Bronchial epithelial cell (primary cell): ENCODE results near the gene NR2F1. TPM values are rescaled to one million over a fixed set of nuclear protein-coding genes. Genes with fewer than 3 reads are reported as not detected.

ENCODE experiments used
- DNase-seq: peaks from one replicate; pipeline ENCODE4 v3.0.0-alpha.2; 2010; ENCODE audit warnings: low read depth
- FAIRE-seq: peaks from 2 replicates; lab custom pipeline; 2011; peaks lifted over from hg19 to GRCh38; lab: Jason Lieb, UNC
- H3K27me3 ChIP-seq: 2 replicates; pipeline ENCODE4 v1.5.1; 2011; ENCODE audit warnings: low read length; ENCODE audit not compliant: control insufficient read depth, insufficient read depth
- H3K36me3 ChIP-seq: 2 replicates; pipeline ENCODE4 v1.5.1; 2011; ENCODE audit warnings: low read length; ENCODE audit not compliant: control insufficient read depth, insufficient read depth
- H3K4me3 ChIP-seq: 2 replicates; pipeline ENCODE4 v1.5.1; 2011; ENCODE audit warnings: mild to moderate bottlenecking, low read depth, low read length, control low read depth
- total RNA-seq: library from RNA; depleted of rRNA; stranded (reverse); fragments of >200 nt; gene quantifications from 2 replicates; pipeline ENCODE4 v1.2.1, GENCODE V29; 2014
- TF ChIP-seq, protein P1 (sequence below): IDR thresholded peaks from 2 replicates; pipeline ENCODE4 v1.5.1; 2011; ENCODE audit warnings: mild to moderate bottlenecking, moderate library complexity, low read length, control low read depth, inconsistent platforms; ENCODE audit not compliant: insufficient read depth, severe bottlenecking

The NR2F1 gene
- total RNA-seq, 1 donor from 2014 or later, result 1.6 TPM

- Histone ChIP-seq H3K36me3 (no peaks in the 10 kb centered on the region), H3K4me3 (no peak overlapping the region), H3K27me3 (peaks cover 24% of the 10 kb centered on the region)
- TF ChIP-seq, protein P1, sequence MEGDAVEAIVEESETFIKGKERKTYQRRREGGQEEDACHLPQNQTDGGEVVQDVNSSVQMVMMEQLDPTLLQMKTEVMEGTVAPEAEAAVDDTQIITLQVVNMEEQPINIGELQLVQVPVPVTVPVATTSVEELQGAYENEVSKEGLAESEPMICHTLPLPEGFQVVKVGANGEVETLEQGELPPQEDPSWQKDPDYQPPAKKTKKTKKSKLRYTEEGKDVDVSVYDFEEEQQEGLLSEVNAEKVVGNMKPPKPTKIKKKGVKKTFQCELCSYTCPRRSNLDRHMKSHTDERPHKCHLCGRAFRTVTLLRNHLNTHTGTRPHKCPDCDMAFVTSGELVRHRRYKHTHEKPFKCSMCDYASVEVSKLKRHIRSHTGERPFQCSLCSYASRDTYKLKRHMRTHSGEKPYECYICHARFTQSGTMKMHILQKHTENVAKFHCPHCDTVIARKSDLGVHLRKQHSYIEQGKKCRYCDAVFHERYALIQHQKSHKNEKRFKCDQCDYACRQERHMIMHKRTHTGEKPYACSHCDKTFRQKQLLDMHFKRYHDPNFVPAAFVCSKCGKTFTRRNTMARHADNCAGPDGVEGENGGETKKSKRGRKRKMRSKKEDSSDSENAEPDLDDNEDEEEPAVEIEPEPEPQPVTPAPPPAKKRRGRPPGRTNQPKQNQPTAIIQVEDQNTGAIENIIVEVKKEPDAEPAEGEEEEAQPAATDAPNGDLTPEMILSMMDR, result no peak
- DNase-seq (no peak), FAIRE-seq (no peak)
These were observed 15.3 kb downstream of the NR2F1 start for GRCh38 chr5:93598091-93599000.

DNA sequence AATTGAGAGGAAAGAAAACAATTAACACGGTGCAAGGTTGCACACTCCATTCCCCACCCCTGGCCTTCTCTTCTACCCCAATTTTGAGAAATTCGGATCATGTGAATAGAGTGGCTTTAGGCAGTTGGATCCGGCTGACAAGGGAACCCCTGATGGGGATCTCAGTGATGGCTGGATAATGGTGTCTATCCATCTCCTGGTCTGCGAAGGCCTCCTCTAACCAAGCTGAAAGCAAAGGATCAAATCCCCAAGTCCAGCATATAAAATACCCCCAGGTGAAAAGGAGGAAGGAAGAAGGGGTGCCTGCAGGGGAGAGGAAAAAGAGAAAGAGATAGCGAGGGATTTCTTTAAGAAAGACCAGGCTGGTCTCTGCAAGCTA, 16.0 kb downstream of the NR2F1 start:
- Histone ChIP-seq H3K36me3 (no peaks in the 10 kb centered on the region), H3K27me3 (peaks cover 24% of the 10 kb centered on the region), H3K4me3 (no peak overlapping the region)
- no peak for FAIRE-seq
- DNase-seq, result no peak
- TF ChIP-seq, protein P1, result no peak

GRCh38 chr5:93599399-93600120, 16.5 kb downstream of the NR2F1 start:
- H3K36me3 ChIP-seq, result no peaks in the 10 kb centered on the region
- TF ChIP-seq, protein P1, result no peak
- peaks cover 24% of the 10 kb centered on the region for H3K27me3 ChIP-seq
- DNase-seq, result no peak
- H3K4me3 ChIP-seq, result no peak overlapping the region
- no peak for FAIRE-seq

- FAIRE-seq (no peak), DNase-seq (no peak)
- TF ChIP-seq, protein P1, result no peak
- Histone ChIP-seq H3K36me3 (no peaks in the 10 kb centered on the region), H3K27me3 (peaks cover 27% of the 10 kb centered on the region), H3K4me3 (no peak overlapping the region)
These were observed 17.5 kb downstream of the NR2F1 start for GRCh38 chr5:93600409-93601070.

DNA sequence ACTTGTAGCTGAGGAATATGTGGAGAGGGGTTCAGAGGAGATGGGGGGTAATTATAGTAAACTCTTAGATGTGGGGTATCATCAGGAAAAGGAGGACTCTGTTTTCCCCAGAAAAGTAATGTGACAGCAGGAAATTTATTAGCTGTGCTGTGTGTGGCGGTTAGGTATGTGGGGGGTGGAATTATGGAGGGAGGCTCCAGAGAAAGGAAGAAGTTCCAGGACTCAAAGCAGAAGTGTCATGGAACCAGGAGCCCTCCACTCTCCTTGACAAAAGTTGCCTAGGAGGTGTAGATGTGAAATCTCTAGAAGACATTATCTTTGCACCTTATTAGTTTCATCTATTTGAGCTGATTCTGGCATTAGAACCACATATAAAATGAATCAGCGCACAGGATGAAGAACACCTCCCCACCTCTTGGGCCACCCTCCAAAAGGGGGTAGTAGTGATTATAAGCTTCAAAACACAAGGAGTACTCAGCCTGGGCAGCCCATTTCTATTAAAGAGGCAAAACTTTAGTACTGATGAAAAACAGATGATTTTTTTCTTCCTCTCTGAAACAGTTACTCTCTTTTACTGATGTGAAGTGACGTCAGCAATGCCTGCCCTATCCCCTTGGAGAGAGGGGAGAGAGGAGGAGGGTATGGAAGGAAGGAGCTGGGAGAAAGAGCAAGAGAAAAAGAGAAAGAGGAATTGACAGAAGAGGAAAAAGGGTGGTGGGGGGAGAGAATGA, 18.2 kb downstream of the NR2F1 start:
- TF ChIP-seq, protein P1, result no peak
- DNase-seq (no peak), FAIRE-seq (no peak)
- Histone ChIP-seq H3K36me3 (no peaks in the 10 kb centered on the region), H3K4me3 (no peak overlapping the region), H3K27me3 (peaks cover 28% of the 10 kb centered on the region)
